BE2C (cell line): ENCODE data around the gene ZNF609.

Experiments
- DNase-seq: peaks from one replicate; pipeline ENCODE4 v3.0.0-alpha.2; 2020
- H3K27me3 ChIP-seq: fragments of 250-450 bp; sonication (Bioruptor Pico); 2 replicates; pipeline ENCODE4 v1.5.1; 2020; ENCODE audit warnings: mild to moderate bottlenecking
- H3K36me3 ChIP-seq: fragments of 250-450 bp; sonication (Bioruptor Pico); 2 replicates; pipeline ENCODE4 v1.5.1; 2020; ENCODE audit warnings: mild to moderate bottlenecking
- H3K4me1 ChIP-seq: fragments of 250-450 bp; sonication (Bioruptor Pico); 2 replicates; pipeline ENCODE4 v1.5.1; 2020
- H3K4me3 ChIP-seq: 2 replicates; pipeline ENCODE4 v1.5.1; 2011; ENCODE audit warnings: low read depth, low read length
- H3K9me3 ChIP-seq: fragments of 250-450 bp; sonication (Bioruptor Pico); 2 replicates; pipeline ENCODE4 v1.5.1; 2020
- CTCF ChIP-seq: IDR thresholded peaks from 2 replicates; pipeline ENCODE4 v1.5.1; 2012; ENCODE audit warnings: mild to moderate bottlenecking, low read depth, low read length

Gene ZNF609

GRCh38 chr15:64552281-64552948, 92.0 kb downstream of the ZNF609 start:
- H3K4me3 ChIP-seq: no peak overlapping the region
- no peak for DNase-seq

GRCh38 chr15:64558460-64559179, 98.2 kb downstream of the ZNF609 start:
- Histone ChIP-seq H3K27me3 (no peaks in the 10 kb centered on the region), H3K9me3 (no peaks in the 10 kb centered on the region), H3K36me3 (no peaks in the 10 kb centered on the region; the same call in none of the 2 replicates), H3K4me3 (no peak overlapping the region), H3K4me1 (no peaks in the 10 kb centered on the region)
- TF ChIP-seq CTCF: no peak
- DNase-seq: no peak

More at GRCh38 chr15:64552281-64552948, 92.0 kb downstream of the ZNF609 start:
- no peak for TF ChIP-seq CTCF
- Histone ChIP-seq H3K27me3 (no peaks in the 10 kb centered on the region), H3K4me1 (no peaks in the 10 kb centered on the region), H3K9me3 (no peaks in the 10 kb centered on the region), H3K36me3 (peaks cover 4% of the 10 kb centered on the region; the same call in 1 of the 2 replicates)

GRCh38 chr15:64559243-64559642, 98.9 kb downstream of the ZNF609 start:
- Histone ChIP-seq H3K4me3 (no peak overlapping the region), H3K9me3 (no peaks in the 10 kb centered on the region), H3K27me3 (no peaks in the 10 kb centered on the region), H3K4me1 (no peaks in the 10 kb centered on the region), H3K36me3 (no peaks in the 10 kb centered on the region; the same call in none of the 2 replicates)
- no peak for DNase-seq
- no peak for TF ChIP-seq CTCF

- TF ChIP-seq CTCF: no peak
- Histone ChIP-seq H3K36me3 (no peaks in the 10 kb centered on the region; the same call in none of the 2 replicates), H3K27me3 (no peaks in the 10 kb centered on the region), H3K4me3 (no peak overlapping the region), H3K4me1 (no peaks in the 10 kb centered on the region), H3K9me3 (no peaks in the 10 kb centered on the region)
- no peak for DNase-seq
Observed at GRCh38 chr15:64560501-64560900, 100.1 kb downstream of the ZNF609 start.

- no peak for TF ChIP-seq CTCF
- H3K4me1 ChIP-seq: no peaks in the 10 kb centered on the region
- no peaks in the 10 kb centered on the region for H3K9me3 ChIP-seq
- no peak overlapping the region for H3K4me3 ChIP-seq
- no peaks in the 10 kb centered on the region for H3K27me3 ChIP-seq
- no peaks in the 10 kb centered on the region; the same call in none of the 2 replicates for H3K36me3 ChIP-seq
- DNase-seq: no peak
Observed at GRCh38 chr15:64560998-64561397, 100.6 kb downstream of the ZNF609 start.
